SHP77 (cell line): Measurements from ENCODE around the gene STK16.

Experiments used
- DNase-seq, 2 experiments: peaks; one replicate each; lab custom pipeline; 2025; lab: John Stamatoyannopoulos, UW

Gene STK16

GRCh38 chr2:219269362-219270054, 24.2 kb downstream of the STK16 start:
- DNase-seq = peak; percentile 22 to 43

DNA sequence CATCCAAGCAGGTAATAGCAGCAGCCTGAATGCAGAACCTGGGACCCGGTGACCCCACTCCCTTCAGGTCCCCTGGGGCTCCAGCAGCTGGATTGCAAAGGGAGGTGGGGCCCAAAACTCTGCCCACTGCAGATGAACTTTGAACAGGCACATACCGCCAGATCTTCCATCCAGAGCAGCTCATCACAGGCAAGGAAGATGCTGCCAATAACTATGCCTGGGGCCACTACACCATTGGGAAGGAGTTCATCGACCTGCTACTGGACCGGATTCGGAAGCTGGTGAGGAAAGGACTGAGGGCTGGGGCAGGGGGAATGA, 24.7 kb downstream of the STK16 start:
- DNase-seq = no peak

- no peak for DNase-seq
Observed at GRCh38 chr2:219271021-219271420, 25.7 kb downstream of the STK16 start.

GRCh38 chr2:219272356-219272755, 27.1 kb downstream of the STK16 start:
- DNase-seq = no peak

GRCh38 chr2:219272995-219273394, 27.7 kb downstream of the STK16 start:
- DNase-seq = no peak

DNA sequence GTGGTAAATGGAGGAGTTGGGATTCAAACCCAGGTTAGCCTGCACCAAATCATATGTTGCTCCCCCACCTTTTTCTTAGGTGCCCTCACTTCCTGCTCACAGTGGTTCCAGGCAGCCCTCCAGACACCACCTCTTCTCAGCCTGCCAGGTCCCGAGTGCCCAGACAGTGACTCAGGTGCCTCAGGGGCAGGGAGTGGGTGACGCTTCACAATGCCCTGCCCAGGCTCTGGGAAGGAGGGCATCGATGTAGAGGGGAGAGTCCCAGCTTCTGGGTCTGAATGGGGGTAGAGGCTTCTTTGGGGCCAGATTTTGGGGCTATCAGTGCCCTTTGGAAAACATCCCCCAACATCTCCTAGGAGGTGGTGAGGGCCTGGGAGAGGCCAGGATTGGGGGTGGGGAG, 28.7 kb downstream of the STK16 start:
- no peak for DNase-seq

- no peak for DNase-seq
Observed at GRCh38 chr2:219274361-219274921, 29.2 kb downstream of the STK16 start.

GRCh38 chr2:219277703-219278654, 32.7 kb downstream of the STK16 start:
- peak; percentile 78 to 85 for DNase-seq

DNA sequence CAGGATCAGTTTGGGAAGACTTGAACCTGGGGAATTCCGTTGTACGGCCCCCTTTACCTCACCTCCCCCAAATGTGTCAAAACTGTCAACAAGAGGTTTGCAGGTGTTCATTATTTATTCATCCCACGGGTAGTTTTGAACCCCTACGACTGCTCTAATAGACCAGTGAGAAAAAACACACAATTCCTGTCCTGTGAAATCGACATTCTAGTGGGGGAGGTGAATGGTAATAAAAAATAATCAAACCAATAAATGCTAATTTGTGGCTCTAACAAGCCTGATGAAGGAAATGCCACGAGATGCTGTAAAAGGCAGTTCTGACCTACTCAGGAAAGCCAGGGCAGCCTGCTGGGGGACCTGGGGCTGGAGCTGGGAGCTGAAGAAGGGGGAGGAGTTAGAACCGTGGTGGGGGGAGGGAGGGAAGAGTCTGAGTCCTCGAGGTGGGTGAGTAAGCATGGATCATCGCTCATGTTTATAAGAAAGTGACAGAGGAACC, 33.4 kb downstream of the STK16 start:
- DNase-seq = no peak

- peak; percentile 93 to 96 for DNase-seq
Observed at GRCh38 chr2:219279151-219279915, 34.1 kb downstream of the STK16 start, which contains the start of gene DNAJB2. Gene DNAJB2 (plus strand): TSS chr2:219279366. CDS start chr2:219279834, 468 bp downstream.

DNA sequence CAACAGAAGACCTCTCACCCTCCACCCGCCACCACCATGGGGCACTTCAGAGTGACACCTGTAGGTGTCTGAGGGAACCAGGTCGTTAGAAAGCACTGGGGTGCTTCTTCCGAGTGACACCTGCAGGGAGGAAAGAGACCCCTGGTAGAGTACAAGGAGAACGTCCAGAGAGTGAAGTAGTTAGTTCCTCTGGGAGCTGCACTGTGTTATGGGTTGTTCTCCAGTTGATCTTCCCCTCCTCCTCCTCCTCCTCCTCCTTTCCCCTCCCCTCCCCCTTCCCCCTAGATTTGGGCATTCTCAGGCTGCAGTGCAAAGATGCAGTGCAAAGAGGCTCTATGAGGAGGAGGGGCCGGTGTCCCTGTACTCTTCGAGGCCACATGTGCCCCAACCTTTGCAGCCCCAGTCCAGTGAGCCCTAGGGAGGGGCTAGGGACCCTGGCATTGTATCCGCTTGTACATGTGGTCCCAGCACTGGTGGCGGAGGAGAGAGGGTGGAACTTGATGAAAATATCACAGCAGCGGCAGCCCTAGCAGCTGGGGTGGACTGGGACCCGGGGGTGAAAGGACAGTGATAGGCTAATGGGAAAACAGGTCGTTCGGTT, 34.7 kb downstream of the STK16 start:
- no peak for DNase-seq

DNA sequence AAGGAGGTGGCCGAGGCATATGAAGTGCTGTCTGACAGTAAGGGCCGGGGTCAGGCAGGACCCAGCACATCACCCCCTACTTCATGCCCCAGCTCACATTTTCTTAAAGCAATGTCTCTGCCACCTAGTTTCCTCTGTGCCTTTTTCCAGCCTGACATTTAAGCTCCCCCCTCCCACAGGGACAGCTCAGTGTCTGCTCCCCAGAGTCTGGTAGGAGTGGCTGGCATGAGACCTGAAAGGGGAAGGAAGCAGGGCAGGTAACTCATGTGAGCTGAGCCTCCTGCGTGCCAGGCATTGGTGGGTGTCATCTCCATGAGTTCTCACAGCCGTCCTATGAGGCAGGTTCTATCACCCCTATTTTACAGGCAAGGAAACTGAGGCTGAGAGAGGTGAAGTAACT, 35.4 kb downstream of the STK16 start:
- DNase-seq = no peak

DNA sequence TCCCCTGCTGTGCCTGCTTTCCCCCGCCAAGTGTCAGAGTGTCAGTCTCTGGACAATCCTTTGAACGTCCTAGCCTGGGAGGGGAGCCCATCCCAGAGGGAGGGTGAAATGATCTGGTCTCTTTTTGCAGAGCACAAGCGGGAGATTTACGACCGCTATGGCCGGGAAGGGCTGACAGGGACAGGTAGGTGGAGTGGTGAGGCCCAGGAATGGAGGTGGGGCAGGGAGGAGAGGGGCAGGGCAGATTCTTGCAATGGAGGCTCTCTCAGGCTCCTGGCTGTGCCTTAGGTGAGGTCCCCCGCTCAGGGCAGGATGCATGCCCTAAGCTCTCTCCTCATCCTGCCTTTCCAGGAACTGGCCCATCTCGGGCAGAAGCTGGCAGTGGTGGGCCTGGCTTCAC, 36.3 kb downstream of the STK16 start:
- no peak for DNase-seq

GRCh38 chr2:219282375-219282774, 37.1 kb downstream of the STK16 start:
- no peak for DNase-seq

GRCh38 chr2:219282943-219283581, 37.8 kb downstream of the STK16 start:
- no peak for DNase-seq

DNA sequence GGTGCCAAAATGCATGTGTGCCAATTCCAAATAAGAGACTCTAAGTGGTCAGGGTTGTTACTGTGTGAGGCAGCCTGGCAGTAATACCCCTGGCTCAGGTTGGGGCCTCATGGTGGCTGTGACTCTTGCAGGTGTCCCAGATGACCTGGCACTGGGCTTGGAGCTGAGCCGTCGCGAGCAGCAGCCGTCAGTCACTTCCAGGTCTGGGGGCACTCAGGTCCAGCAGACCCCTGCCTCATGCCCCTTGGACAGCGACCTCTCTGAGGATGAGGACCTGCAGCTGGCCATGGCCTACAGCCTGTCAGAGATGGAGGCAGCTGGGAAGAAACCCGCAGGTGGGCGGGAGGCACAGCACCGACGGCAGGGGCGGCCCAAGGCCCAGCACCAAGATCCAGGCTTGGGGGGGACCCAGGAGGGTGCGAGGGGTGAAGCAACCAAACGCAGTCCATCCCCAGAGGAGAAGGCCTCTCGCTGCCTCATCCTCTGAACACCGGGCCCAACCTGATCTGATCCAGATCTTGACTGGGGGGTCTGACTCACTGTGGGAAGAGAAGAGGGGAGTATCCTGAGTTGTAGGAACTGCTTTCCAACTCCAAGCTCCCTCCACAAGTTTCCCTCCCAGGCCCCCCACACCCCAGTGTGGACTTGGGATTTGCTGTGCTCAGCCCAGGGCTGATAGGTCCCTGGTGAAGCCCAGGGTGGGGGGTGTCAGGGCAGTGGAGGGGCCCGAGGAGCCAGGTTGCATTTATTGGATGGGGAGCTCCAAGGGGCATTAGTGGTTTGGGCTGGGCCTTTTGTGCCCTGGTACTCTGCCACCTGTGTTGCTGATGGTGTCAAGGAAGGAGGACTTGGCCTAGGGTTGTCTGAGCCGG, 39.5 kb downstream of the STK16 start:
- no peak for DNase-seq

GRCh38 chr2:219285373-219285735, 40.1 kb downstream of the STK16 start:
- DNase-seq = no peak

- DNase-seq = no peak
Observed at GRCh38 chr2:219285894-219286425, 40.7 kb downstream of the STK16 start.

DNA sequence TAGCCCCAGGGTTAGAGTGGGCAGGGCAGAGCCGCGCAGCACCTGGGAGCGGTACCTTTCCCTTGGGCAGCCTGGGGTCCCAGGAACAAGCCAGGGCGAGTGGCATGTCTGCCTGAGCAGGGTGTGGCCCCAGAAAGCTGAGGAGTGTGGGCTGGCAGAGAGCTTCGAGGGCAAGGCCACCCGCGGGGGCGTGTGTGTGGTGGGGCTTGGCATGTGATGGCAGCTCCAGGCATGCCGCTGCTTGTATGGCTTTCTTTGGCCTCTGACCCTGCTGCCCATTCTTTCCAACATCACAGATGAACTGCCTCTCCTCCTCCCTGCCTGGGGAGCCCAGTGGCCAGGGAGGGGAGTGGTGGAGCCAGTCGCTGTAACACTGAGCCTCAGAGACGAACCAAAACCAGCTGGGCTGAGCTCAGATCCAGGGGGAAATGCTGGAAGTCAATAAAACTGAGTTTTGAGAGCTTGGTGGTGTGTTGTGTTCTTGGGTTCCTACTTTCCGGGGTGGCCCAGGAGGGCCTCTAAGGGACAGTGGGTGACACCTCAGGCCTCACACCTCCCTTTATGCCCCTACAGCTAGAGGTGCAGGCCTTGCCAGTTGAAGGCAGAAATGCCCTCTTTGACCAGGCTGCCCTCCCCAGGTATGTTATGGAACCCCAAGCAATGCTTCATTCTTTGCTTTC, 41.3 kb downstream of the STK16 start:
- DNase-seq = no peak
